Neural crest cell (in vitro differentiated cells): ENCODE measurements around the gene OR1K1. TPM values are rescaled to one million over a fixed set of nuclear protein-coding genes. Genes with fewer than 3 reads are reported as not detected.
"Not testable (repeated sequence)": the region's sequence is repeated elsewhere in the genome, so short reads cannot be mapped to it uniquely, and the experiment has no call there.

Experiments used
- DNase-seq: peaks from one replicate; pipeline ENCODE4 v3.0.0; 2021; ENCODE audit warnings: low read depth, mixed read lengths, low spot score
- H3K27ac Mint-ChIP-seq: one replicate; pipeline ENCODE4 v1.8.0; 2021; ENCODE audit warnings: mild to moderate bottlenecking, mixed read lengths; ENCODE audit not compliant: unreplicated experiment
- H3K27me3 Mint-ChIP-seq: 2 replicates; pipeline ENCODE4 v1.8.0; 2021; ENCODE audit warnings: low read depth, mild to moderate bottlenecking, mixed read lengths
- H3K36me3 Mint-ChIP-seq: 2 replicates; pipeline ENCODE4 v1.8.0; 2021; ENCODE audit warnings: low read depth, mild to moderate bottlenecking, mixed read lengths
- H3K4me1 Mint-ChIP-seq: 2 replicates; pipeline ENCODE4 v1.8.0; 2021; ENCODE audit warnings: mixed read lengths
- H3K4me3 Mint-ChIP-seq: one replicate; pipeline ENCODE4 v1.8.0; 2021; ENCODE audit warnings: mild to moderate bottlenecking, mixed read lengths
- H3K9me3 Mint-ChIP-seq: 2 replicates; pipeline ENCODE4 v1.8.0; 2021; ENCODE audit warnings: mixed read lengths
- total RNA-seq: library from RNA; stranded (reverse); gene quantifications from 2 replicates; pipeline ENCODE4 v1.2.1, GENCODE V29; 2021
- TF ChIP-seq, protein P1 (sequence below): fragments of 200-600 bp; sonication (generic); conservative IDR thresholded peaks from 2 replicates; pipeline ENCODE4 v1.5.0; 2021; ENCODE audit warnings: antibody characterized with exemption, mild to moderate bottlenecking

The OR1K1 gene
- total RNA-seq, 1 donor from 2014 or later: not detected

DNA sequence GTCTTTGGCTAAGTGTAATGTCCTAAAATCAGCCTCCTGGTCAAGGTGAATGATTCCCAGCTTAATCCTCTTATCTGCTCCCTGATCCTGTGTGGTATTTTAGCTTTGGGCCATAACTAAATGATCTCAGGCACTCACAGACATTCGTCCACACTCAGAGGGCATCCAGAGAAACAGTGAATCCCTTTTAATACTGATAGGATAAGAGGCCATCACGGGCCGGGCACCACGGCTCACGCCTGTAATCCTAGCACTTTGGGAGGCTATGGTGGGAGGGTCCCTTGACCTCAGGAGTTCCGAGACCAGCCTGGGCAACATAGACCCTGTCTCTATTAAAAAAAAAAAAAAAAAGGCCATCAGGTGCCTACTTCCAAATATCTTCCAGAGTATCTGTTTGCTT, 22.1 kb downstream of the OR1K1 start:
- no peak for DNase-seq
- no peaks in the 10 kb centered on the region for H3K9me3 Mint-ChIP-seq
- no peak overlapping the region for H3K27ac Mint-ChIP-seq
- no peaks in the 10 kb centered on the region for H3K27me3 Mint-ChIP-seq
- no peak overlapping the region for H3K4me3 Mint-ChIP-seq
- H3K4me1 Mint-ChIP-seq: peaks cover 11% of the 10 kb centered on the region
- TF ChIP-seq, protein P1, sequence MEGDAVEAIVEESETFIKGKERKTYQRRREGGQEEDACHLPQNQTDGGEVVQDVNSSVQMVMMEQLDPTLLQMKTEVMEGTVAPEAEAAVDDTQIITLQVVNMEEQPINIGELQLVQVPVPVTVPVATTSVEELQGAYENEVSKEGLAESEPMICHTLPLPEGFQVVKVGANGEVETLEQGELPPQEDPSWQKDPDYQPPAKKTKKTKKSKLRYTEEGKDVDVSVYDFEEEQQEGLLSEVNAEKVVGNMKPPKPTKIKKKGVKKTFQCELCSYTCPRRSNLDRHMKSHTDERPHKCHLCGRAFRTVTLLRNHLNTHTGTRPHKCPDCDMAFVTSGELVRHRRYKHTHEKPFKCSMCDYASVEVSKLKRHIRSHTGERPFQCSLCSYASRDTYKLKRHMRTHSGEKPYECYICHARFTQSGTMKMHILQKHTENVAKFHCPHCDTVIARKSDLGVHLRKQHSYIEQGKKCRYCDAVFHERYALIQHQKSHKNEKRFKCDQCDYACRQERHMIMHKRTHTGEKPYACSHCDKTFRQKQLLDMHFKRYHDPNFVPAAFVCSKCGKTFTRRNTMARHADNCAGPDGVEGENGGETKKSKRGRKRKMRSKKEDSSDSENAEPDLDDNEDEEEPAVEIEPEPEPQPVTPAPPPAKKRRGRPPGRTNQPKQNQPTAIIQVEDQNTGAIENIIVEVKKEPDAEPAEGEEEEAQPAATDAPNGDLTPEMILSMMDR: no peak
- no peaks in the 10 kb centered on the region for H3K36me3 Mint-ChIP-seq

DNA sequence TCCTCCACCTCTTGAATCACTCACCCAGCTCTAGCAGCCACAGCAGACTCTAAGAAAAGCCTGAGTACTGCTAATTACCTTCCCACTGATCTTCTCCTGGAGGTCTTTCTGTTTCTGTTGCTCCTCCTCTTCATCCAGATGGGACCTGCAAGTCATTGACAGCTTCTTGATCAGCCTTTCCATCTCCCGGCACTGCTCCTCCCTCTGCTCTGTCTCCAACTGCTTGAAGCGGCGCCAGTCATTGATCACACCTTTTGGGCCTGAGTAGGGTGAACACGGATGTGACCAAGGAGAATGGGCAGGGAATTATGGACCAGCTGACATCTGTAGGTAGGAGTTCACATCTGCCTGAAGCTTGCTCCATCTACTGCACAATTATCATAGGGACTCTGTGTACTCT, 23.0 kb downstream of the OR1K1 start:
- H3K27ac Mint-ChIP-seq: no peak overlapping the region
- TF ChIP-seq, protein P1: no peak

DNA sequence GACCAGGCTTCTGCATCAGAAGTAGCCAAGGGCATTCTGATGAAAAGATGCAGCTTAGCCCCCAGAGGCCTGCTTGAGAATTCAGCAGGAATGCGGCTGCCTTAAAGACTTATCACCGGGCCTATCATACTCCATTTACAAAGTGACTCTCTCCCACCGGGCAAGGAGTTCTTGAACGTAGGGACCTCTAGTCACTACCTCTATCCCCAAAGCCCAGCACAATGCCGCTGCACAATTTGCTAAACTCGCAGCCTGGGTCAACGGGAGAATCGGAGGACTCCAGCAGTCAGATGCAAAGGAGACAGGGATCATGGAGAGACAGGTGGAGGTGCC, 27.8 kb downstream of the OR1K1 start:
- DNase-seq: no peak
- Mint-ChIP-seq H3K36me3 (no peaks in the 10 kb centered on the region), H3K9me3 (no peaks in the 10 kb centered on the region), H3K27me3 (peaks cover 6% of the 10 kb centered on the region), H3K4me1 (peaks cover 22% of the 10 kb centered on the region), H3K4me3 (peak overlapping the region; percentile 100), H3K27ac (peak overlapping the region; percentile 98)
- TF ChIP-seq, protein P1: peak; percentile 18

More for the DNA sequence above, 23.0 kb downstream of the OR1K1 start:
- Mint-ChIP-seq H3K4me3 (no peak overlapping the region), H3K9me3 (no peaks in the 10 kb centered on the region), H3K27me3 (peaks cover 3% of the 10 kb centered on the region), H3K36me3 (no peaks in the 10 kb centered on the region), H3K4me1 (peaks cover 18% of the 10 kb centered on the region)
- DNase-seq: no peak

DNA sequence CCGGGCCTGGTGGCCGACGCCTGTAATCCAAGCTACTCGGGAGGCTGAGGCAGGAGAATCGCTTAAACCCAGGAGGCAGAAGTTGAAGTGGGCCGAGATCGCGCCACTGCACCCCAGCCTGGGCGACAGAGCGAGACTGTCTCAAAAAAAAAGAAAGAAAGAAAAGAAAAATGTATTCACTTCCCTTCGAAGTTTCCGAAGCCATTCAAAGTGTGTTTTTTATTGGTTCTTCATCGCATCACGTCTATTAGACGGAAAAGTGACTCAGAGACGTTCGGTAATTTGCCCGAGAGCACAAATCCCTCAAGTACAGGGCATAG, 29.0 kb downstream of the OR1K1 start:
- Mint-ChIP-seq H3K27ac (peak overlapping the region; percentile 98), H3K4me3 (peak overlapping the region; percentile 100), H3K4me1 (peaks cover 22% of the 10 kb centered on the region)
- not testable (repeated sequence) for H3K9me3 Mint-ChIP-seq, H3K27me3 Mint-ChIP-seq, DNase-seq, H3K36me3 Mint-ChIP-seq

DNA sequence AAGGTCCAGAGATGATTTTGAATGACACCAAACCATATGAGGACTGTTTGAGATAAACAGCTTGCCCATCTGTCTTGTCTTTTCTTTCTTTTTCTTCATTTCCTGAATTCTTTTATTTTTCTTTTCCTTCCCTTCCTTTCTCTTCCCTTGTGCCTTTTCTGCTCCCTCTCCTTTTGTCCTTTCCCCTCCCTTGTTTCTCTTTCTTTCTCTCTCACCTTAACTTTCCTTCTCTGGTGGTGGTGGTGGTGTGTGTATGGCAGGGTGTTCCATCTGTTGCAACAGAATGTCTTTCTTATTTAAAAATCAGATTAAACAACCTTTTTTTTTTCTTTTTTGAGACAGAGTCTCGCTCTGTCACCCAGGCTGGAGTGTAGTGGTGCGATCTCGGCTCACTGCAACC, 32.3 kb downstream of the OR1K1 start:
- Mint-ChIP-seq H3K36me3 (no peaks in the 10 kb centered on the region), H3K4me3 (no peak overlapping the region), H3K4me1 (peaks cover 17% of the 10 kb centered on the region), H3K27ac (peak overlapping the region; percentile 44), H3K9me3 (no peaks in the 10 kb centered on the region), H3K27me3 (peaks cover 6% of the 10 kb centered on the region)
- TF ChIP-seq, protein P1: no peak
- DNase-seq: no peak

DNA sequence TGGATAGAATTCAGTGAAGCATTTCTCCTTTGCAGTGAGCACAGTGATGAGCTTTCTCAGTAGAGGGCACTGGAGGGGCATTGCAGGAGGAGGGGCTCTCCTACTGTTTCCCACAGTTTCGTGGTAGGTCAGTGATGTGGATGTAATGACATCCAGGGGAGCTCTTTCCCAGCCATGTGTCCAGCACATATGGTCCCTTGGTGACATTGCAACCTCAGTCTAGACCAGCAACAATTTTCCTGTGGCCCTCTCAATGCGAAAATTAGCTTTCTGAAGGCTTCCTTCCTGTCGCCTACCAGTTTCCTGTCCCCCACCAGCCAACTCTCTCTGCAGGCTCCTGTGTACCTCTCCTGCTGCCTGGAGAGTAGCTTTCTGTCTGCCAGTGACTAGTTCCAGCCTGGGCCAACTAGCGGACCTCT, 35.4 kb downstream of the OR1K1 start:
- H3K4me3 Mint-ChIP-seq: no peak overlapping the region
- H3K9me3 Mint-ChIP-seq: no peaks in the 10 kb centered on the region
- TF ChIP-seq, protein P1: no peak
- peaks cover 4% of the 10 kb centered on the region for H3K27me3 Mint-ChIP-seq
- H3K27ac Mint-ChIP-seq: no peak overlapping the region
- no peak for DNase-seq
- H3K4me1 Mint-ChIP-seq: peaks cover 12% of the 10 kb centered on the region
- H3K36me3 Mint-ChIP-seq: no peaks in the 10 kb centered on the region
